ENCODE data around the gene CRTC1.

DNA sequence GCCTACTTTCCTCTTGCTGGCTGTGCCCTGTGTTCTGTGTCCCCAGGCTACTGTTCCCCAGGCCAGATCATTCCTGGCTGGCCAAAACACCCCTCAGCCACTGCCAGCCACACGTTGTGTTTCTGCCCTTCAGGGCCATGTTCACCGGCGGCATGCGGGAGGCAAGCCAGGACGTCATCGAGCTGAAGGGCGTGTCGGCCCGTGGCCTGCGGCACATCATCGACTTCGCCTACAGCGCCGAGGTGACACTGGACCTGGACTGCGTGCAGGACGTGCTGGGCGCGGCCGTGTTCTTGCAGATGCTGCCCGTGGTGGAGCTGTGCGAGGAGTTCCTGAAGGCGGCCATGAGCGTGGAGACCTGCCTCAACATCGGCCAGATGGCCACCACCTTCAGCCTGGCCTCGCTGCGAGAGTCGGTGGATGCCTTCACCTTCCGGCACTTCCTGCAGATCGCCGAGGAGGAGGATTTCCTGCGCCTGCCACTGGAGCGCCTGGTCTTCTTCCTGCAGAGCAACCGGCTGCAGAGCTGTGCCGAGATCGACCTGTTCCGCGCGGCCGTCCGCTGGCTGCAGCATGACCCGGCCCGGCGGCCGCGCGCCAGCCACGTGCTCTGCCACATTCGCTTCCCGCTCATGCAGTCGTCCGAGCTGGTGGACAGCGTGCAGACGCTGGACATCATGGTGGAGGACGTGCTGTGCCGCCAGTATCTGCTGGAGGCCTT lies 15.8 kb upstream of the CRTC1 start:
- TF ChIP-seq, protein P1, sequence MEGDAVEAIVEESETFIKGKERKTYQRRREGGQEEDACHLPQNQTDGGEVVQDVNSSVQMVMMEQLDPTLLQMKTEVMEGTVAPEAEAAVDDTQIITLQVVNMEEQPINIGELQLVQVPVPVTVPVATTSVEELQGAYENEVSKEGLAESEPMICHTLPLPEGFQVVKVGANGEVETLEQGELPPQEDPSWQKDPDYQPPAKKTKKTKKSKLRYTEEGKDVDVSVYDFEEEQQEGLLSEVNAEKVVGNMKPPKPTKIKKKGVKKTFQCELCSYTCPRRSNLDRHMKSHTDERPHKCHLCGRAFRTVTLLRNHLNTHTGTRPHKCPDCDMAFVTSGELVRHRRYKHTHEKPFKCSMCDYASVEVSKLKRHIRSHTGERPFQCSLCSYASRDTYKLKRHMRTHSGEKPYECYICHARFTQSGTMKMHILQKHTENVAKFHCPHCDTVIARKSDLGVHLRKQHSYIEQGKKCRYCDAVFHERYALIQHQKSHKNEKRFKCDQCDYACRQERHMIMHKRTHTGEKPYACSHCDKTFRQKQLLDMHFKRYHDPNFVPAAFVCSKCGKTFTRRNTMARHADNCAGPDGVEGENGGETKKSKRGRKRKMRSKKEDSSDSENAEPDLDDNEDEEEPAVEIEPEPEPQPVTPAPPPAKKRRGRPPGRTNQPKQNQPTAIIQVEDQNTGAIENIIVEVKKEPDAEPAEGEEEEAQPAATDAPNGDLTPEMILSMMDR (IDR thresholded peaks at IDR 0.05; ENCODE audit: insufficient read depth, low read length, poor library complexity, severe bottlenecking), result no peak
- TF ChIP-seq EZH2phosphoT487 (conservative IDR thresholded peaks at IDR 0.05; ENCODE audit: low read length), result no peak

Measured in SU-DHL-6 (cell line).